Measurements from ENCODE around the gene CHMP3. TPM values are rescaled to one million over a fixed set of nuclear protein-coding genes. Genes with fewer than 3 reads are reported as not detected.

CHMP3 gene
- total and polyA plus RNA-seq, 2 donors (not counting 1 experiment from before 2014, with no cell fraction given): 17.5 to 72.5 TPM

- H3K27ac Mint-ChIP-seq: no peak overlapping the region
- no peak overlapping the region for H3K4me3 Mint-ChIP-seq
- H3K27me3 Mint-ChIP-seq: no peaks in the 10 kb centered on the region
- Histone ChIP-seq H3K4me1 (ENCODE audit: control insufficient read depth in 2 of 2, insufficient read depth in 2 of 2, low read length in 2 of 2) (peaks cover 13 to 15% of the 10 kb centered on the region in 2 donors), H2AFZ (ENCODE audit: insufficient read depth, low read depth, low read length, poor library complexity, severe bottlenecking) (no peak overlapping the region), H3K4me3 (ENCODE audit: control extremely low read depth in 1 of 5, extremely low read depth in 1 of 5, insufficient read depth in 1 of 5, low read depth in 2 of 5, low read length in 4 of 5) (no peak overlapping the region), H3K9me3 (ENCODE audit: control extremely low read depth in 1 of 3, control insufficient read depth in 2 of 3, insufficient read depth in 1 of 3, low read length in 2 of 3) (peaks cover 6 to 35% (median 18%) of the 10 kb centered on the region in 3 donors), H3K36me3 (replicated peaks in 1 of 2; ENCODE audit: control extremely low read depth in 1 of 2, control insufficient read depth in 1 of 2, extremely low read depth in 1 of 2, insufficient read depth in 2 of 2, low read length in 1 of 2) (peaks cover 19 to 73% of the 10 kb centered on the region in 2 experiments), H3K27me3 (replicated peaks in 1 of 4; ENCODE audit: control extremely low read depth in 1 of 4, control insufficient read depth in 3 of 4, insufficient read depth in 4 of 4, low read length in 3 of 4) (no peaks in the 10 kb centered on the region), H3K9ac (ENCODE audit: low read length) (no peak overlapping the region), H3K79me2 (ENCODE audit: control insufficient read depth, insufficient read depth, low read length) (no peaks in the 10 kb centered on the region), H3K4me2 (replicated peaks; ENCODE audit: low read depth, low read length, poor library complexity, severe bottlenecking) (no peak overlapping the region), H3K27ac (ENCODE audit: low read length in 2 of 2) (no peak overlapping the region), H4K20me1 (ENCODE audit: control insufficient read depth, insufficient read depth, low read length, poor library complexity, severe bottlenecking) (no peaks in the 10 kb centered on the region)
- ChIA-PET POLR2A (no interaction called here), CTCF (no interaction called here)
- intact Hi-C loops (cut with micrococcal nuclease): no loop called here
- ATAC-seq (ENCODE audit: low read depth) (no peak), DNase-seq (no peak)
- WGBS (ENCODE audit: insufficient coverage): 100% methylated on average over 1 of the region's 2 CpGs
- TF ChIP-seq, protein P1, sequence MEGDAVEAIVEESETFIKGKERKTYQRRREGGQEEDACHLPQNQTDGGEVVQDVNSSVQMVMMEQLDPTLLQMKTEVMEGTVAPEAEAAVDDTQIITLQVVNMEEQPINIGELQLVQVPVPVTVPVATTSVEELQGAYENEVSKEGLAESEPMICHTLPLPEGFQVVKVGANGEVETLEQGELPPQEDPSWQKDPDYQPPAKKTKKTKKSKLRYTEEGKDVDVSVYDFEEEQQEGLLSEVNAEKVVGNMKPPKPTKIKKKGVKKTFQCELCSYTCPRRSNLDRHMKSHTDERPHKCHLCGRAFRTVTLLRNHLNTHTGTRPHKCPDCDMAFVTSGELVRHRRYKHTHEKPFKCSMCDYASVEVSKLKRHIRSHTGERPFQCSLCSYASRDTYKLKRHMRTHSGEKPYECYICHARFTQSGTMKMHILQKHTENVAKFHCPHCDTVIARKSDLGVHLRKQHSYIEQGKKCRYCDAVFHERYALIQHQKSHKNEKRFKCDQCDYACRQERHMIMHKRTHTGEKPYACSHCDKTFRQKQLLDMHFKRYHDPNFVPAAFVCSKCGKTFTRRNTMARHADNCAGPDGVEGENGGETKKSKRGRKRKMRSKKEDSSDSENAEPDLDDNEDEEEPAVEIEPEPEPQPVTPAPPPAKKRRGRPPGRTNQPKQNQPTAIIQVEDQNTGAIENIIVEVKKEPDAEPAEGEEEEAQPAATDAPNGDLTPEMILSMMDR (IDR thresholded peaks at IDR 0.05): no peak
- no peak for TF ChIP-seq EZH2 (IDR thresholded peaks at IDR 0.05; ENCODE audit: borderline replicate concordance, insufficient read depth, low read depth, low read length, poor library complexity, severe bottlenecking)
- H3K4me1 Mint-ChIP-seq: peaks cover 29% of the 10 kb centered on the region
- H3K9me3 Mint-ChIP-seq (ENCODE audit: insufficient read depth): peaks cover 23% of the 10 kb centered on the region
Measured at GRCh38 chr2:86500325-86501083, 62.7 kb downstream of the CHMP3 start.

- Histone ChIP-seq H3K36me3 (replicated peaks in 1 of 2; ENCODE audit: control extremely low read depth in 1 of 2, control insufficient read depth in 1 of 2, extremely low read depth in 1 of 2, insufficient read depth in 2 of 2, low read length in 1 of 2) (peaks cover 12 to 62% of the 10 kb centered on the region in 2 experiments), H3K4me1 (ENCODE audit: control insufficient read depth in 2 of 2, insufficient read depth in 2 of 2, low read length in 2 of 2) (peaks cover 13 to 20% of the 10 kb centered on the region in 2 donors), H2AFZ (ENCODE audit: insufficient read depth, low read depth, low read length, poor library complexity, severe bottlenecking) (no peak overlapping the region), H4K20me1 (ENCODE audit: control insufficient read depth, insufficient read depth, low read length, poor library complexity, severe bottlenecking) (no peaks in the 10 kb centered on the region), H3K9ac (ENCODE audit: low read length) (no peak overlapping the region), H3K9me3 (ENCODE audit: control extremely low read depth in 1 of 3, control insufficient read depth in 2 of 3, insufficient read depth in 1 of 3, low read length in 2 of 3) (peaks cover 6 to 35% (median 18%) of the 10 kb centered on the region in 3 donors), H3K4me2 (replicated peaks; ENCODE audit: low read depth, low read length, poor library complexity, severe bottlenecking) (no peak overlapping the region), H3K27me3 (replicated peaks in 1 of 4; ENCODE audit: control extremely low read depth in 1 of 4, control insufficient read depth in 3 of 4, insufficient read depth in 4 of 4, low read length in 3 of 4) (no peaks in the 10 kb centered on the region), H3K4me3 (ENCODE audit: control extremely low read depth in 1 of 5, extremely low read depth in 1 of 5, insufficient read depth in 1 of 5, low read depth in 2 of 5, low read length in 4 of 5) (no peak overlapping the region), H3K27ac (ENCODE audit: low read length in 2 of 2) (no peak overlapping the region), H3K79me2 (ENCODE audit: control insufficient read depth, insufficient read depth, low read length) (no peaks in the 10 kb centered on the region)
- ATAC-seq (ENCODE audit: low read depth): no peak
- CTCF ChIA-PET: no interaction called here
- peaks cover 20% of the 10 kb centered on the region for H3K9me3 Mint-ChIP-seq (ENCODE audit: insufficient read depth)
- peaks cover 37% of the 10 kb centered on the region for H3K4me1 Mint-ChIP-seq
- DNase-seq: no peak
- no CpG with 5 or more reads among the region's 6 CpGs for WGBS (ENCODE audit: insufficient coverage)
- TF ChIP-seq, protein P1 (IDR thresholded peaks at IDR 0.05): no peak
- no peak for TF ChIP-seq EZH2 (IDR thresholded peaks at IDR 0.05; ENCODE audit: borderline replicate concordance, insufficient read depth, low read depth, low read length, poor library complexity, severe bottlenecking)
- H3K4me3 Mint-ChIP-seq: no peak overlapping the region
- POLR2A ChIA-PET: no interaction called here
- no peaks in the 10 kb centered on the region for H3K27me3 Mint-ChIP-seq
- intact Hi-C loops (cut with micrococcal nuclease): no loop called here
- no peak overlapping the region for H3K27ac Mint-ChIP-seq
Measured at GRCh38 chr2:86499326-86499725, 63.9 kb downstream of the CHMP3 start.

All from B cell (primary cell).